PC-3 (cell line): ENCODE results near the gene PFKFB4.

Source experiments
- EZH2 ChIP-seq: fragments of 300-600 bp; sonication (generic); IDR thresholded peaks from one replicate; pipeline ENCODE4 v1.6.1; 2017; ENCODE audit warnings: antibody characterized with exemption, mild to moderate bottlenecking, low read length; ENCODE audit not compliant: unreplicated experiment
- EZH2phosphoT487 ChIP-seq: fragments of 300-600 bp; sonication (generic); IDR thresholded peaks from 2 replicates; pipeline ENCODE4 v1.6.1; 2018; ENCODE audit warnings: mild to moderate bottlenecking, antibody characterized with exemption, low read length, borderline replicate concordance
- TF ChIP-seq, protein P1 (sequence below): fragments of 300-600 bp; sonication (generic); conservative IDR thresholded peaks from 2 replicates; pipeline ENCODE4 v1.5.1; 2017; ENCODE audit warnings: antibody characterized with exemption, low read depth, mild to moderate bottlenecking, low read length

DNA sequence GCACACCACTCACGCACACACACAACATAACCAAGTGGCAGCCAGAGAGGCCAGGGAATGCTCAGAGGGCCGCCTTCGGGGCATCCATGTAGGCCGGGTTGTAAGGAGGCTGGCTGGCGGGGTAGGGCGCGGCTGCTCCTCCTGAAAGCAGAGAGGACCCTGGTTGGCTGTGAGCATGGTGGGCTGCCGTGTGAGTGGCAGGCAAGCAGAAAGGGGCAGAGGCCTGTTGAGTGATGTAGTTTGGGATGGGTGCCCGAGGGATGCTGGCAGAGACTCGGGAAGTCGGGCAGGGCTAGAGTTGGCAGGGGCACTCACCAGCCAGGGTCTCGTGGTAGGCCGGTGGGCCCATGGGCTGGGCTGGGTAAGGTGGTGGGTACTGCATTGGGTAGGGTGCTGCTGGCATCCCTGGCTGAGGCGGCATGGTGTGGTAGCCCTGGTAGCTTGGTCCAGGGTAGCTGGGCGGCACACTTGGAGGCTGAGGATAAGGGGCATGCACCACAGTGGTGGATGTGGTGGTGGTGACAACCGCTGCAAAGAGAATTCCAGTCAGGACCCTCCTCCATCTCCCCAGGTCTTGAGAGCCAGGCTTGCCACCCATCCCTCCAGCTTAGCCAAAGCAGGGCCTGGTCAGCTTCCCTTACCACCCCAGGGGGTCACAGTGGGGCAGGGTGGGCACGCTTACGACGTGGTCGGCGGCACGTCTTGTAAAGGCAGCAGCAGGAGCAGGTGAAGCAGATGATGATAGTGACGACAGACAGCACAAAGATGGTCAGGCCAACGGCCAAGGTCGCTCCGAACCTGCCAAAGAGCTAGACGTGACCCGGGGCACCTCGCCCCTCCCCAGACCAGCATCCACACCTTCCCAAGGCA lies 87.3 kb downstream of the PFKFB4 start:
- TF ChIP-seq, protein P1, sequence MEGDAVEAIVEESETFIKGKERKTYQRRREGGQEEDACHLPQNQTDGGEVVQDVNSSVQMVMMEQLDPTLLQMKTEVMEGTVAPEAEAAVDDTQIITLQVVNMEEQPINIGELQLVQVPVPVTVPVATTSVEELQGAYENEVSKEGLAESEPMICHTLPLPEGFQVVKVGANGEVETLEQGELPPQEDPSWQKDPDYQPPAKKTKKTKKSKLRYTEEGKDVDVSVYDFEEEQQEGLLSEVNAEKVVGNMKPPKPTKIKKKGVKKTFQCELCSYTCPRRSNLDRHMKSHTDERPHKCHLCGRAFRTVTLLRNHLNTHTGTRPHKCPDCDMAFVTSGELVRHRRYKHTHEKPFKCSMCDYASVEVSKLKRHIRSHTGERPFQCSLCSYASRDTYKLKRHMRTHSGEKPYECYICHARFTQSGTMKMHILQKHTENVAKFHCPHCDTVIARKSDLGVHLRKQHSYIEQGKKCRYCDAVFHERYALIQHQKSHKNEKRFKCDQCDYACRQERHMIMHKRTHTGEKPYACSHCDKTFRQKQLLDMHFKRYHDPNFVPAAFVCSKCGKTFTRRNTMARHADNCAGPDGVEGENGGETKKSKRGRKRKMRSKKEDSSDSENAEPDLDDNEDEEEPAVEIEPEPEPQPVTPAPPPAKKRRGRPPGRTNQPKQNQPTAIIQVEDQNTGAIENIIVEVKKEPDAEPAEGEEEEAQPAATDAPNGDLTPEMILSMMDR: no peak
- no peak for TF ChIP-seq EZH2phosphoT487
- TF ChIP-seq EZH2: no peak
